GM18498 (cell line): Measurements from ENCODE around the gene RPE65.
A peak's percentile ranks its signal among the peaks of the same experiment; 100 is the strongest.
"Not testable (repeated sequence)": the region's sequence is repeated elsewhere in the genome, so short reads cannot be mapped to it uniquely, and the experiment has no call there.

Source experiments
- ATAC-seq: cut with Tn5 transposase; IDR thresholded peaks from one replicate; pipeline ENCODE4 v1.9.1; 2021; ENCODE audit warnings: mild to moderate bottlenecking, moderate library complexity; ENCODE audit not compliant: unreplicated experiment

The RPE65 gene

GRCh38 chr1:68449901-68450300 lies at the start of gene RPE65:
TSS of gene RPE65 (minus strand) at chr1:68449954. CDS start at chr1:68449905, 49 bp downstream.
- ATAC-seq, result no peak

- peak; percentile 16 for ATAC-seq
These were observed 47.6 kb upstream of the RPE65 start for GRCh38 chr1:68497358-68497698.

GRCh38 chr1:68496680-68497357 lies 47.1 kb upstream of the RPE65 start, which contains the start of gene DEPDC1:
TSS of gene DEPDC1 (minus strand) at chr1:68497082. CDS start at chr1:68496999, 83 bp downstream.
- peak; percentile 97 for ATAC-seq

GRCh38 chr1:68495968-68496679 lies 46.4 kb upstream of the RPE65 start:
- ATAC-seq, result peak; percentile 28

- no peak for ATAC-seq
These were observed 45.8 kb upstream of the RPE65 start for GRCh38 chr1:68495532-68495931.

- ATAC-seq, result no peak
These were observed 43.4 kb upstream of the RPE65 start for GRCh38 chr1:68493193-68493592.

GRCh38 chr1:68492255-68492654 lies 42.5 kb upstream of the RPE65 start:
- not testable (repeated sequence) for ATAC-seq

- ATAC-seq, result no peak
These were observed 40.4 kb upstream of the RPE65 start for GRCh38 chr1:68490046-68490651.

- ATAC-seq, result no peak
These were observed 35.8 kb upstream of the RPE65 start for GRCh38 chr1:68485431-68486022.

- no peak for ATAC-seq
These were observed 34.9 kb upstream of the RPE65 start for GRCh38 chr1:68484618-68485017.

- no peak for ATAC-seq
These were observed 31.3 kb upstream of the RPE65 start for GRCh38 chr1:68481041-68481440.

- no peak for ATAC-seq
These were observed 29.7 kb upstream of the RPE65 start for GRCh38 chr1:68479501-68479900.

GRCh38 chr1:68478662-68479061 lies 28.9 kb upstream of the RPE65 start:
- no peak for ATAC-seq

- ATAC-seq, result not testable (repeated sequence)
These were observed 26.9 kb upstream of the RPE65 start for GRCh38 chr1:68476626-68477025.

GRCh38 chr1:68473060-68473459 lies 23.3 kb upstream of the RPE65 start:
- no peak for ATAC-seq

- no peak for ATAC-seq
These were observed 20.7 kb upstream of the RPE65 start for GRCh38 chr1:68470388-68470970.

- ATAC-seq, result no peak
These were observed 15.1 kb upstream of the RPE65 start for GRCh38 chr1:68464891-68465290.

GRCh38 chr1:68460935-68461334 lies 11.2 kb upstream of the RPE65 start:
- ATAC-seq, result no peak

- ATAC-seq, result no peak
These were observed 10.0 kb upstream of the RPE65 start for GRCh38 chr1:68459796-68460195.

- ATAC-seq, result no peak
These were observed 9.3 kb upstream of the RPE65 start for GRCh38 chr1:68459091-68459490.

- ATAC-seq, result no peak
These were observed 6.4 kb upstream of the RPE65 start for GRCh38 chr1:68456202-68456601.
